Measurements from ENCODE around the gene PDIA3.

PDIA3 gene

GRCh38 chr15:43776718-43777266 lies 30.6 kb downstream of the PDIA3 start, which contains the start of gene ELL3:
Gene ELL3, minus strand, starts transcription at chr15:43776966. Its CDS starts 65 bp downstream, at chr15:43776901.
- Histone ChIP-seq H3K36me3 (ENCODE audit: control insufficient read depth, insufficient read depth, low read length) (peaks cover 7% of the 10 kb centered on the region; the same call in 1 of the 2 replicates), H3K27ac (ENCODE audit: low read length) (no peak within 1 kb of the TSS), H3K9me3 (ENCODE audit: control insufficient read depth, insufficient read depth, low read length) (no peaks in the 10 kb centered on the region), H3K27me3 (ENCODE audit: control insufficient read depth, insufficient read depth, low read length) (no peaks in the 10 kb centered on the region), H3K4me3 (ENCODE audit: low read length) (peak within 1 kb of the TSS; percentile 62), H3K4me1 (ENCODE audit: control insufficient read depth, insufficient read depth, low read length) (peaks cover 4% of the 10 kb centered on the region)
- no CpG with 5 or more reads among the region's 41 CpGs for WGBS (ENCODE audit: insufficient coverage, insufficient read length)
- no peak for DNase-seq (ENCODE audit: low read depth, low spot score)

- no peaks in the 10 kb centered on the region for H3K9me3 ChIP-seq (ENCODE audit: control insufficient read depth, insufficient read depth, low read length)
- no peaks in the 10 kb centered on the region for H3K27me3 ChIP-seq (ENCODE audit: control insufficient read depth, insufficient read depth, low read length)
- H3K36me3 ChIP-seq (ENCODE audit: control insufficient read depth, insufficient read depth, low read length), result 0 out of 2 replicates have a peak, but pooled peaks cover 5% of the 10 kb centered on the region
- WGBS (ENCODE audit: insufficient coverage, insufficient read length), result 100% methylated on average over 2 of the region's 31 CpGs
- H3K4me3 ChIP-seq (ENCODE audit: low read length), result peak overlapping the region; percentile 62
- H3K27ac ChIP-seq (ENCODE audit: low read length), result no peak overlapping the region
- no peak for DNase-seq (ENCODE audit: low read depth, low spot score)
- H3K4me1 ChIP-seq (ENCODE audit: control insufficient read depth, insufficient read depth, low read length), result peaks cover 4% of the 10 kb centered on the region
These were observed 31.2 kb downstream of the PDIA3 start for GRCh38 chr15:43777267-43777914.

GRCh38 chr15:43779016-43779415 lies 32.8 kb downstream of the PDIA3 start:
- no peak overlapping the region for H3K27ac ChIP-seq (ENCODE audit: low read length)
- WGBS (ENCODE audit: insufficient coverage, insufficient read length), result no CpG with 5 or more reads among the region's 1 CpG

GRCh38 chr15:43789409-43789808 lies 43.2 kb downstream of the PDIA3 start:
- DNase-seq (ENCODE audit: low read depth, low spot score), result no peak
- Histone ChIP-seq H3K27me3 (ENCODE audit: control insufficient read depth, insufficient read depth, low read length) (no peaks in the 10 kb centered on the region), H3K9me3 (ENCODE audit: control insufficient read depth, insufficient read depth, low read length) (no peaks in the 10 kb centered on the region), H3K27ac (ENCODE audit: low read length) (no peak overlapping the region), H3K4me1 (ENCODE audit: control insufficient read depth, insufficient read depth, low read length) (peaks cover 4% of the 10 kb centered on the region; the same call in 1 of the 2 replicates), H3K36me3 (ENCODE audit: control insufficient read depth, insufficient read depth, low read length) (peaks cover 6% of the 10 kb centered on the region), H3K4me3 (ENCODE audit: low read length) (no peak overlapping the region)
- WGBS (ENCODE audit: insufficient coverage, insufficient read length), result no CpG with 5 or more reads among the region's 3 CpGs

More at GRCh38 chr15:43779016-43779415, 32.8 kb downstream of the PDIA3 start:
- DNase-seq (ENCODE audit: low read depth, low spot score), result no peak
- H3K4me1 ChIP-seq (ENCODE audit: control insufficient read depth, insufficient read depth, low read length), result peaks cover 4% of the 10 kb centered on the region
- no peaks in the 10 kb centered on the region for H3K9me3 ChIP-seq (ENCODE audit: control insufficient read depth, insufficient read depth, low read length)
- H3K36me3 ChIP-seq (ENCODE audit: control insufficient read depth, insufficient read depth, low read length), result 0 out of 2 replicates have a peak, but pooled peaks cover under 1% of the 10 kb centered on the region
- H3K27me3 ChIP-seq (ENCODE audit: control insufficient read depth, insufficient read depth, low read length), result no peaks in the 10 kb centered on the region
- no peak overlapping the region for H3K4me3 ChIP-seq (ENCODE audit: low read length)

GRCh38 chr15:43791993-43792760 lies 45.9 kb downstream of the PDIA3 start, which contains the start of gene SERF2:
Gene SERF2, plus strand, starts transcription at chr15:43792320. Its CDS starts 57 bp downstream, at chr15:43792377.
- Histone ChIP-seq H3K9me3 (ENCODE audit: control insufficient read depth, insufficient read depth, low read length) (no peaks in the 10 kb centered on the region), H3K36me3 (ENCODE audit: control insufficient read depth, insufficient read depth, low read length) (peaks cover 17% of the 10 kb centered on the region), H3K27ac (ENCODE audit: low read length) (no peak within 1 kb of the TSS), H3K4me3 (ENCODE audit: low read length) (peak within 1 kb of the TSS; percentile 84), H3K27me3 (ENCODE audit: control insufficient read depth, insufficient read depth, low read length) (no peaks in the 10 kb centered on the region), H3K4me1 (ENCODE audit: control insufficient read depth, insufficient read depth, low read length) (peaks cover 11% of the 10 kb centered on the region; the same call in 1 of the 2 replicates)
- peak; percentile 95 for DNase-seq (ENCODE audit: low read depth, low spot score)
- whole genome bisulfite sequencing (ENCODE audit: insufficient coverage, insufficient read length), result no CpG with 5 or more reads among the region's 66 CpGs

- Histone ChIP-seq H3K36me3 (ENCODE audit: control insufficient read depth, insufficient read depth, low read length) (peaks cover 17% of the 10 kb centered on the region), H3K4me3 (ENCODE audit: low read length) (peak overlapping the region; percentile 84), H3K27ac (ENCODE audit: low read length) (no peak overlapping the region), H3K9me3 (ENCODE audit: control insufficient read depth, insufficient read depth, low read length) (no peaks in the 10 kb centered on the region), H3K27me3 (ENCODE audit: control insufficient read depth, insufficient read depth, low read length) (no peaks in the 10 kb centered on the region), H3K4me1 (ENCODE audit: control insufficient read depth, insufficient read depth, low read length) (peaks cover 11% of the 10 kb centered on the region; the same call in 1 of the 2 replicates)
- no peak for DNase-seq (ENCODE audit: low read depth, low spot score)
- no CpG with 5 or more reads among the region's 33 CpGs for WGBS (ENCODE audit: insufficient coverage, insufficient read length)
These were observed 46.7 kb downstream of the PDIA3 start for GRCh38 chr15:43792761-43793476.

- DNase-seq (ENCODE audit: low read depth, low spot score), result no peak
- H3K9me3 ChIP-seq (ENCODE audit: control insufficient read depth, insufficient read depth, low read length), result no peaks in the 10 kb centered on the region
- WGBS (ENCODE audit: insufficient coverage, insufficient read length), result no CpG with 5 or more reads among the region's 10 CpGs
These were observed 47.4 kb downstream of the PDIA3 start for GRCh38 chr15:43793647-43794046.

GRCh38 chr15:43794269-43795037 lies 48.2 kb downstream of the PDIA3 start:
- Histone ChIP-seq H3K36me3 (ENCODE audit: control insufficient read depth, insufficient read depth, low read length) (peaks cover 23% of the 10 kb centered on the region), H3K27ac (ENCODE audit: low read length) (no peak overlapping the region), H3K27me3 (ENCODE audit: control insufficient read depth, insufficient read depth, low read length) (no peaks in the 10 kb centered on the region), H3K4me3 (ENCODE audit: low read length) (no peak overlapping the region), H3K4me1 (ENCODE audit: control insufficient read depth, insufficient read depth, low read length) (peaks cover 12% of the 10 kb centered on the region; the same call in 1 of the 2 replicates), H3K9me3 (ENCODE audit: control insufficient read depth, insufficient read depth, low read length) (no peaks in the 10 kb centered on the region)
- no CpG with 5 or more reads among the region's 9 CpGs for WGBS (ENCODE audit: insufficient coverage, insufficient read length)
- DNase-seq (ENCODE audit: low read depth, low spot score), result no peak

More at GRCh38 chr15:43793647-43794046, 47.4 kb downstream of the PDIA3 start:
- no peaks in the 10 kb centered on the region for H3K27me3 ChIP-seq (ENCODE audit: control insufficient read depth, insufficient read depth, low read length)
- H3K27ac ChIP-seq (ENCODE audit: low read length), result no peak overlapping the region
- H3K36me3 ChIP-seq (ENCODE audit: control insufficient read depth, insufficient read depth, low read length), result peaks cover 17% of the 10 kb centered on the region
- H3K4me3 ChIP-seq (ENCODE audit: low read length), result no peak overlapping the region
- peaks cover 11% of the 10 kb centered on the region; the same call in 1 of the 2 replicates for H3K4me1 ChIP-seq (ENCODE audit: control insufficient read depth, insufficient read depth, low read length)

GRCh38 chr15:43795197-43795596 lies 49.0 kb downstream of the PDIA3 start:
- H3K36me3 ChIP-seq (ENCODE audit: control insufficient read depth, insufficient read depth, low read length), result peaks cover 23% of the 10 kb centered on the region
- no peak for DNase-seq (ENCODE audit: low read depth, low spot score)
- no peaks in the 10 kb centered on the region for H3K27me3 ChIP-seq (ENCODE audit: control insufficient read depth, insufficient read depth, low read length)
- no peaks in the 10 kb centered on the region for H3K9me3 ChIP-seq (ENCODE audit: control insufficient read depth, insufficient read depth, low read length)
- H3K4me1 ChIP-seq (ENCODE audit: control insufficient read depth, insufficient read depth, low read length), result peaks cover 16% of the 10 kb centered on the region; the same call in 1 of the 2 replicates
- H3K4me3 ChIP-seq (ENCODE audit: low read length), result no peak overlapping the region
- no CpG with 5 or more reads among the region's 2 CpGs for WGBS (ENCODE audit: insufficient coverage, insufficient read length)
- H3K27ac ChIP-seq (ENCODE audit: low read length), result no peak overlapping the region

Data from iPS DF 6.9 (cell line).